ENCODE results near the gene MINDY2.

The MINDY2 gene

DNA sequence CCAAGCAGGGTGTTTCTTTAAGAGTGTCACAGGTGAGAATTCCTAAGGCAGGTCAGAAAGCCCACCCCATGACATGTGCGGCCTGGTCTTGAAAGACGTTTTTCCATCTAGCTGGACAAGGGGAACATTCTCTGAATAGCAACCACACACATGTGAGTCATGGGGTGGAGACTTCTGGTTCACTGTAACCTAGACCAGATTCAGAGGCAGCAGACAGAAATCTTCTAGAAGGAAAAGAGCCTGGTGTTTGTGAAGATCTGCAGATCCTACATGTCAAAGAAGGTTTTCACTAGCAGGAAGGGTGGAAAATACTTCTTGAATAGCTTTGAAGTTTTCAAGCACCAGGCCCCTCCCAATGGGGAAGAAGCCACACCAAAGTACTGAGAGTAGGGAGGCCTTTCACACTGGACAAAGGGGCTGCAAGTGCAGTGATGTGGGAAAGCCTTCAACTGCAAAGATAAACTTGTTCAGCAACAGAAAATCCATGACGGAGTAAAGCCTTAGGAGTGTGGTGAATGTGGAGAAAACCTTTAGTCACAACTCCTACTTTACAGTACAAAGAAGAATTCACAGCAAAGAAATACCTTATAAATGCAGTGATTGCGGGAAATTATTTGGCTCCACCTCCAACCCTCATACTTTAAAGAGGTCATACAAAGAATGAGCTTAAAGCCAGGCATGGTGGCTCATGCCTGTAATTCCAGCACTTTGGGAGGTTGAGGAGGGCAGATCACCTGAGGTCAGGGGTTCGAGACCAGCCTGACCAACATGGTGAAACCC, 39.2 kb upstream of the MINDY2 start:
- TF ChIP-seq, protein P1, sequence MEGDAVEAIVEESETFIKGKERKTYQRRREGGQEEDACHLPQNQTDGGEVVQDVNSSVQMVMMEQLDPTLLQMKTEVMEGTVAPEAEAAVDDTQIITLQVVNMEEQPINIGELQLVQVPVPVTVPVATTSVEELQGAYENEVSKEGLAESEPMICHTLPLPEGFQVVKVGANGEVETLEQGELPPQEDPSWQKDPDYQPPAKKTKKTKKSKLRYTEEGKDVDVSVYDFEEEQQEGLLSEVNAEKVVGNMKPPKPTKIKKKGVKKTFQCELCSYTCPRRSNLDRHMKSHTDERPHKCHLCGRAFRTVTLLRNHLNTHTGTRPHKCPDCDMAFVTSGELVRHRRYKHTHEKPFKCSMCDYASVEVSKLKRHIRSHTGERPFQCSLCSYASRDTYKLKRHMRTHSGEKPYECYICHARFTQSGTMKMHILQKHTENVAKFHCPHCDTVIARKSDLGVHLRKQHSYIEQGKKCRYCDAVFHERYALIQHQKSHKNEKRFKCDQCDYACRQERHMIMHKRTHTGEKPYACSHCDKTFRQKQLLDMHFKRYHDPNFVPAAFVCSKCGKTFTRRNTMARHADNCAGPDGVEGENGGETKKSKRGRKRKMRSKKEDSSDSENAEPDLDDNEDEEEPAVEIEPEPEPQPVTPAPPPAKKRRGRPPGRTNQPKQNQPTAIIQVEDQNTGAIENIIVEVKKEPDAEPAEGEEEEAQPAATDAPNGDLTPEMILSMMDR (IDR thresholded peaks at IDR 0.05; ENCODE audit: insufficient read depth, low read length): no peak
- no peak for TF ChIP-seq GABPA (IDR thresholded peaks at IDR 0.05; ENCODE audit: low read depth)
- Histone ChIP-seq H3K4me3 (replicated peaks; ENCODE audit: insufficient read depth, low read length) (no peak overlapping the region), H3K27me3 (ENCODE audit: insufficient read depth, poor library complexity, severe bottlenecking) (no peaks in the 10 kb centered on the region), H3K27ac (replicated peaks) (no peak overlapping the region)
- DNase-seq (ENCODE audit: low read depth in 1 of 2, low spot score in 1 of 2): no peak

DNA sequence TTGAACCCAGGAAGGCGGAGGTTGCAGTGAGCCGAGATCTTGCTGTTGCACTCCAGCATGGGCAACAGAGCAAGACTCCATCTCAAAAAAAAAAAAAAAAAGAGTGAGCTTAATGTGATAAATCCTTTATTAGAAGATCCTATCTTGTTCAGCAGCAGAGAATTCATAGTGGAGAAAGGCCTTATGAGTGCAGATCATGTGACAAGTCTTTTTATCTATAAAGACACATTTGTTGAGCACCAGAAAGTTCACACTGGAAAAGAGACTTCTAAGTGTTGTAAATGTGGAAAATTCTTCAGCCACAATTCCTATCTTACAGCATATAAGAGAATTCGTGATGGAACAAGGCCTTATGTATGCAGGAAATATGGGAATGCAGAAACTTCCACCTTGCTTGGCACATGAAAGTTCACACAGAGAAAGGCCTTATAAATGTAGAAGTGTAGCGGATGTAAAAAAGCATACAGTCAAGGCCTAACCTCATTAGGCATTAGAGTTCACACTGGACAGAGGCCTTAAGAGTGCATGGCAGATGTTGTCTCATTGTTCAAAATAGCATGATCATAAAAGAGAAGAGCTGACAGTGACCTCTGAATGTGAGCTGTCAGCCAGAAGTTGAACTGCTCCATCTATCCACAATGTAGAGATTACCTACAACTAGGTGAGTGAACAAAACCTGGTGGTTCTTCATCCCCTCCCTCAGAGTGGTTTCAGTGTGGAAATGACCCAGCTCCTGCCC, 38.3 kb upstream of the MINDY2 start:
- DNase-seq (ENCODE audit: low read depth in 1 of 2, low spot score in 1 of 2): no peak
- Histone ChIP-seq H3K4me3 (replicated peaks; ENCODE audit: insufficient read depth, low read length) (no peak overlapping the region), H3K27me3 (ENCODE audit: insufficient read depth, poor library complexity, severe bottlenecking) (no peaks in the 10 kb centered on the region), H3K27ac (replicated peaks) (no peak overlapping the region)
- TF ChIP-seq, protein P2, sequence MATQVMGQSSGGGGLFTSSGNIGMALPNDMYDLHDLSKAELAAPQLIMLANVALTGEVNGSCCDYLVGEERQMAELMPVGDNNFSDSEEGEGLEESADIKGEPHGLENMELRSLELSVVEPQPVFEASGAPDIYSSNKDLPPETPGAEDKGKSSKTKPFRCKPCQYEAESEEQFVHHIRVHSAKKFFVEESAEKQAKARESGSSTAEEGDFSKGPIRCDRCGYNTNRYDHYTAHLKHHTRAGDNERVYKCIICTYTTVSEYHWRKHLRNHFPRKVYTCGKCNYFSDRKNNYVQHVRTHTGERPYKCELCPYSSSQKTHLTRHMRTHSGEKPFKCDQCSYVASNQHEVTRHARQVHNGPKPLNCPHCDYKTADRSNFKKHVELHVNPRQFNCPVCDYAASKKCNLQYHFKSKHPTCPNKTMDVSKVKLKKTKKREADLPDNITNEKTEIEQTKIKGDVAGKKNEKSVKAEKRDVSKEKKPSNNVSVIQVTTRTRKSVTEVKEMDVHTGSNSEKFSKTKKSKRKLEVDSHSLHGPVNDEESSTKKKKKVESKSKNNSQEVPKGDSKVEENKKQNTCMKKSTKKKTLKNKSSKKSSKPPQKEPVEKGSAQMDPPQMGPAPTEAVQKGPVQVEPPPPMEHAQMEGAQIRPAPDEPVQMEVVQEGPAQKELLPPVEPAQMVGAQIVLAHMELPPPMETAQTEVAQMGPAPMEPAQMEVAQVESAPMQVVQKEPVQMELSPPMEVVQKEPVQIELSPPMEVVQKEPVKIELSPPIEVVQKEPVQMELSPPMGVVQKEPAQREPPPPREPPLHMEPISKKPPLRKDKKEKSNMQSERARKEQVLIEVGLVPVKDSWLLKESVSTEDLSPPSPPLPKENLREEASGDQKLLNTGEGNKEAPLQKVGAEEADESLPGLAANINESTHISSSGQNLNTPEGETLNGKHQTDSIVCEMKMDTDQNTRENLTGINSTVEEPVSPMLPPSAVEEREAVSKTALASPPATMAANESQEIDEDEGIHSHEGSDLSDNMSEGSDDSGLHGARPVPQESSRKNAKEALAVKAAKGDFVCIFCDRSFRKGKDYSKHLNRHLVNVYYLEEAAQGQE (IDR thresholded peaks at IDR 0.05; ENCODE audit: insufficient replicate concordance, low read depth): no peak
- TF ChIP-seq GABPA (IDR thresholded peaks at IDR 0.05; ENCODE audit: low read depth) (no peak), SPI1 (IDR thresholded peaks at IDR 0.05; ENCODE audit: borderline replicate concordance, low read depth) (no peak), POLR2AphosphoS5 (IDR thresholded peaks at IDR 0.05; ENCODE audit: low read depth) (no peak)
- TF ChIP-seq, protein P1 (IDR thresholded peaks at IDR 0.05; ENCODE audit: insufficient read depth, low read length): no peak

DNA sequence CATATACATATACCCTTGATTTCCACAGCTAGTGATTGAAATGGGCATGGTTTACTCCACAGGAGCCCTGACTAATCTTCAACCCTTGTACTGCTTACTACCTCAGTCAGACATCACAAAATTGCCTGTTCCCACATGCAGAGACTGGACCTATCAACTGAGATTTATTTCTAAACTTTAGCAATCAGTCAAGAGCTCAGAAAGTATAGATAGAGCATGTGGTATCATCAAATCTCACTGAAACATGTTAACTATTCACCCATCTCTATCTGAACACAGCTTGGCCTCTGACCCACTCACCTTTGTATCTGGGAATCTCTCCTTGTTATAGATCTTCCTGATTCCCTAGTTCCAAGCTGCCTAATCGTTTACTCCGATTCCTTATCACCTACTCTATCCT, 36.2 kb upstream of the MINDY2 start:
- DNase-seq (ENCODE audit: low read depth in 1 of 2, low spot score in 1 of 2): no peak
- TF ChIP-seq, protein P1 (IDR thresholded peaks at IDR 0.05; ENCODE audit: insufficient read depth, low read length): no peak
- no peak for TF ChIP-seq SPI1 (IDR thresholded peaks at IDR 0.05; ENCODE audit: borderline replicate concordance, low read depth)
- no peak for TF ChIP-seq GABPA (IDR thresholded peaks at IDR 0.05; ENCODE audit: low read depth)
- TF ChIP-seq POLR2AphosphoS5 (IDR thresholded peaks at IDR 0.05; ENCODE audit: low read depth): no peak
- TF ChIP-seq, protein P2 (IDR thresholded peaks at IDR 0.05; ENCODE audit: insufficient replicate concordance, low read depth): no peak
- Histone ChIP-seq H3K4me3 (replicated peaks; ENCODE audit: insufficient read depth, low read length) (no peak overlapping the region), H3K27ac (replicated peaks) (no peak overlapping the region), H3K27me3 (ENCODE audit: insufficient read depth, poor library complexity, severe bottlenecking) (no peaks in the 10 kb centered on the region)
